PC-3 (cell line): ENCODE results near the gene ZYG11B. TPM values are rescaled to one million over a fixed set of nuclear protein-coding genes. Genes with fewer than 3 reads are reported as not detected.
"Not testable (repeated sequence)": the region's sequence is repeated elsewhere in the genome, so short reads cannot be mapped to it uniquely, and the experiment has no call there.

ENCODE experiments used
- ATAC-seq: fragments of 200-7000 bp; cut with Tn5 transposase; 2 replicates; pipeline ENCODE4 v1.9.1; 2020; ENCODE audit warnings: mild to moderate bottlenecking, moderate library complexity
- BruUV-seq: library from RNA; stranded (reverse); fragments of 400-500 nt; replicated peaks from 2 replicates; lab custom pipeline; 2021; lab: Mats Ljungman, UMichigan
- CTCF ChIA-PET: fragments of 300-600 bp; sonication (Branson Sonifier 250); formaldehyde crosslinking; loops from one replicate; lab custom pipeline; 2022; ENCODE audit warnings: antibody characterized with exemption; lab: Charles Lee
- POLR2A ChIA-PET: fragments of 300-600 bp; sonication (Branson Sonifier 250); formaldehyde crosslinking; loops from one replicate; lab custom pipeline; 2022; ENCODE audit warnings: antibody characterized with exemption; ENCODE audit not compliant: unreplicated experiment; lab: Charles Lee
- DNase-seq: peaks from one replicate; pipeline ENCODE4 v3.0.0-alpha.2; 2015
- H2AFZ ChIP-seq: fragments of 300-600 bp; sonication (generic); 2 replicates; pipeline ENCODE4 v1.6.0; 2016; ENCODE audit warnings: antibody characterized with exemption, low read length
- H3F3A ChIP-seq: fragments of 300-600 bp; sonication (generic); one replicate; pipeline ENCODE4 v1.6.0; 2017; ENCODE audit warnings: antibody characterized with exemption, low read length, control low read depth, mild to moderate bottlenecking; ENCODE audit not compliant: unreplicated experiment
- H3K27ac ChIP-seq: fragments of 300-600 bp; sonication (generic); 2 replicates; pipeline ENCODE4 v1.5.1; 2016; ENCODE audit warnings: mild to moderate bottlenecking, low read length
- H3K27me3 ChIP-seq: fragments of 300-600 bp; sonication (generic); 2 replicates; pipeline ENCODE4 v1.6.1; 2016; ENCODE audit warnings: low read length, mixed read lengths
- H3K36me3 ChIP-seq: fragments of 300-600 bp; sonication (generic); 2 replicates; pipeline ENCODE4 v1.6.1; 2016; ENCODE audit warnings: low read depth, mixed run types, low read length, mixed read lengths
- H3K4me1 ChIP-seq: fragments of 300-600 bp; sonication (generic); 2 replicates; pipeline ENCODE4 v1.5.1; 2016; ENCODE audit warnings: low read length; ENCODE audit not compliant: insufficient read depth
- H3K4me2 ChIP-seq: fragments of 300-600 bp; sonication (generic); 2 replicates; pipeline ENCODE4 v1.6.0; 2016; ENCODE audit warnings: low read length
- H3K4me3 ChIP-seq: fragments of 300-600 bp; sonication (generic); 2 replicates; pipeline ENCODE4 v1.5.1; 2016; ENCODE audit warnings: mild to moderate bottlenecking, low read length, mixed read lengths
- H3K79me2 ChIP-seq: fragments of 300-600 bp; sonication (generic); 2 replicates; pipeline ENCODE4 v1.6.1; 2017; ENCODE audit warnings: low read length, mixed read lengths
- H3K9ac ChIP-seq: fragments of 300-600 bp; sonication (generic); 2 replicates; pipeline ENCODE4 v1.6.0; 2016; ENCODE audit warnings: mild to moderate bottlenecking, low read length
- H3K9me2 ChIP-seq: fragments of 300-600 bp; sonication (generic); replicated peaks from 2 replicates; pipeline ENCODE4 v1.6.1; 2016; ENCODE audit warnings: mixed run types, low read length, mixed read lengths
- H3K9me3 ChIP-seq: fragments of 300-600 bp; sonication (generic); 2 replicates; pipeline ENCODE4 v1.6.1; 2016; ENCODE audit warnings: low read length, mixed read lengths
- H4K20me1 ChIP-seq: fragments of 300-600 bp; sonication (generic); 2 replicates; pipeline ENCODE4 v1.6.1; 2016; ENCODE audit warnings: low read length, mixed read lengths
- EZH2 ChIP-seq: fragments of 300-600 bp; sonication (generic); IDR thresholded peaks from one replicate; pipeline ENCODE4 v1.6.1; 2017; ENCODE audit warnings: antibody characterized with exemption, mild to moderate bottlenecking, low read length; ENCODE audit not compliant: unreplicated experiment
- EZH2phosphoT487 ChIP-seq: fragments of 300-600 bp; sonication (generic); IDR thresholded peaks from 2 replicates; pipeline ENCODE4 v1.6.1; 2018; ENCODE audit warnings: mild to moderate bottlenecking, antibody characterized with exemption, low read length, borderline replicate concordance
- intact Hi-C: fragments of 100-400 bp; cut with micrococcal nuclease; formaldehyde crosslinking; loops from 2 replicates; pipeline ENCODE4 v1.9.0; 2023
- total RNA-seq: library from RNA; depleted of rRNA; stranded (reverse); fragments of >200 nt; gene quantifications from 2 replicates; pipeline ENCODE4 v1.2.3, GENCODE V29; 2014
- TF ChIP-seq, protein P1 (sequence below): fragments of 300-600 bp; sonication (generic); conservative IDR thresholded peaks from 2 replicates; pipeline ENCODE4 v1.5.1; 2017; ENCODE audit warnings: antibody characterized with exemption, low read depth, mild to moderate bottlenecking, low read length

The ZYG11B gene
- total RNA-seq, 1 experiment from 2014 or later = 23.4 TPM

DNA sequence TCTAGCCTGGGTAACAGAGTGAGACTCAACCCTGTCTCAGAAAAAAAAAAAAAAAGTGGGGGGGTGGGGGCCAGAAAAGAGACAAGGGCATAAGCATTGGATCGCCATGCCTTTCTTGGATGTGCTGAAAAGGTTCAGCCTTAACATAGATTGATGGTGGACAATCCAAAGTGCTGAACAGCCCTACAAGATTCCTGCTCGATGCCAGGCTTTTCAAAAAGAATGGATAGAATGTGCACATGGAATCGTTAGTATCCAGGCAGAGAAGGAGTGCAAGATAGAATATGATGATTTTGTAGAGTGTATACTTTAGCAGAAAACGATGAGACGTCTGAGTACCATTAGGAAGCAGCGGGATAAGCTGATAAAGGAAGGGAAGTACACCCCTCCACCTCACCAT lies 17.2 kb upstream of the ZYG11B start:
- Histone ChIP-seq H3K36me3 (no peaks in the 10 kb centered on the region), H3K9me3 (no peaks in the 10 kb centered on the region), H3K9me2 (no peaks in the 10 kb centered on the region), H2AFZ (no peak overlapping the region), H4K20me1 (no peaks in the 10 kb centered on the region), H3K9ac (no peak overlapping the region), H3K79me2 (no peaks in the 10 kb centered on the region), H3K4me3 (no peak overlapping the region), H3K4me2 (no peak overlapping the region), H3K27ac (no peak overlapping the region), H3F3A (peaks cover 6% of the 10 kb centered on the region), H3K27me3 (no peaks in the 10 kb centered on the region), H3K4me1 (peaks cover 24% of the 10 kb centered on the region)
- BruUV-seq = no TSS peak
- ChIA-PET CTCF (no interaction called here), POLR2A (no interaction called here)
- DNase-seq (no peak), ATAC-seq (no peak)
- TF ChIP-seq EZH2phosphoT487 (no peak), EZH2 (no peak)
- intact Hi-C loops = no loop called here

DNA sequence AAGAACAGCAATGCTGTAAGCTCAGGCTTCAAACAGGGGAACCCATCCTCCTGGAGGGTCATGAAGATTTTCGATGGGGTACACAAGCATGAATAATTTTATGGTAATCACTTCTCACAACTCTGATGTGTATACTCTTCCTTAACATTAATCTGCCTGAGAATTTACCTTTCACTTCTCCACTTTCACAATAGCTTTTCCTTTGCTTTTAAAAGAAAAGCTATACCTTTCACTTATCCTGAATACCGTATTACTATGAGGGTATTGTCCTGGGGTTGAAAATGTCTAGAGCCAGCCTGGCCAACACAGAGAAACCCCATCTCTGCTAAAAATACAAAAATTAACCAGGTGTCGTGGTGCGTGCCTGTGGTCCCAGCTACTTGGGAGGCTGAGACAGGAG lies 12.7 kb upstream of the ZYG11B start:
- Histone ChIP-seq H3K4me2 (no peak overlapping the region), H3K4me1 (peaks cover 6% of the 10 kb centered on the region; the same call in 1 of the 2 replicates), H4K20me1 (no peaks in the 10 kb centered on the region), H3K79me2 (no peaks in the 10 kb centered on the region), H3K4me3 (no peak overlapping the region), H3K27ac (no peak overlapping the region), H3K27me3 (no peaks in the 10 kb centered on the region), H3K9me3 (no peaks in the 10 kb centered on the region), H3F3A (no peaks in the 10 kb centered on the region), H2AFZ (no peak overlapping the region), H3K9me2 (no peaks in the 10 kb centered on the region), H3K36me3 (no peaks in the 10 kb centered on the region), H3K9ac (no peak overlapping the region)
- no peak for ATAC-seq
- no peak for TF ChIP-seq EZH2phosphoT487
- TF ChIP-seq, protein P1, sequence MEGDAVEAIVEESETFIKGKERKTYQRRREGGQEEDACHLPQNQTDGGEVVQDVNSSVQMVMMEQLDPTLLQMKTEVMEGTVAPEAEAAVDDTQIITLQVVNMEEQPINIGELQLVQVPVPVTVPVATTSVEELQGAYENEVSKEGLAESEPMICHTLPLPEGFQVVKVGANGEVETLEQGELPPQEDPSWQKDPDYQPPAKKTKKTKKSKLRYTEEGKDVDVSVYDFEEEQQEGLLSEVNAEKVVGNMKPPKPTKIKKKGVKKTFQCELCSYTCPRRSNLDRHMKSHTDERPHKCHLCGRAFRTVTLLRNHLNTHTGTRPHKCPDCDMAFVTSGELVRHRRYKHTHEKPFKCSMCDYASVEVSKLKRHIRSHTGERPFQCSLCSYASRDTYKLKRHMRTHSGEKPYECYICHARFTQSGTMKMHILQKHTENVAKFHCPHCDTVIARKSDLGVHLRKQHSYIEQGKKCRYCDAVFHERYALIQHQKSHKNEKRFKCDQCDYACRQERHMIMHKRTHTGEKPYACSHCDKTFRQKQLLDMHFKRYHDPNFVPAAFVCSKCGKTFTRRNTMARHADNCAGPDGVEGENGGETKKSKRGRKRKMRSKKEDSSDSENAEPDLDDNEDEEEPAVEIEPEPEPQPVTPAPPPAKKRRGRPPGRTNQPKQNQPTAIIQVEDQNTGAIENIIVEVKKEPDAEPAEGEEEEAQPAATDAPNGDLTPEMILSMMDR = no peak
- intact Hi-C loops = no loop called here
- no peak for DNase-seq
- CTCF ChIA-PET = no interaction called here
- POLR2A ChIA-PET = no interaction called here
- BruUV-seq = no TSS peak

DNA sequence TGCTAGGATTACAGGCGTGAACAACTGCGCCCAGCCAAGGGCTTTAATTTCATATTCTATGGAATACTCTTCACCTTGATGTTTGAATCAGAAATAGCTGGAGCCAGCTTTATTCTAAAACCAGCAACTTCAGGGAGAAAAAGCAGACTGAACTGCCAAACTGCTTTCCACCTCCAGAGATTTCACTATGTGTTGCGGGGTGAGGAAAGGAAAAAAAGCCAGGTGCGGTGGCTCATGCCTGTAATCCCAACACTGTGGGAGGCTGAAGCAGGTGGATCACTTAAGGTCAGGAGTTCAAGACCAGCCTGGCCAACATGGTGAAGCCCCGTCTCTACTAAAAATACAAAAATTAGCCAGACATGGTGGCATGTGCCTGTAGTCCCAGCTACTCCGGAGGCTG lies 11.0 kb upstream of the ZYG11B start:
- intact Hi-C loops, H3K9me2 ChIP-seq, H3K4me3 ChIP-seq, DNase-seq, H3K4me1 ChIP-seq, H4K20me1 ChIP-seq, POLR2A ChIA-PET, H3K9ac ChIP-seq, H3K79me2 ChIP-seq, H3K27ac ChIP-seq, H3K9me3 ChIP-seq, CTCF ChIA-PET, H3K4me2 ChIP-seq, H3K27me3 ChIP-seq, H3K36me3 ChIP-seq, H2AFZ ChIP-seq, H3F3A ChIP-seq, ATAC-seq, BruUV-seq: not testable (repeated sequence)

DNA sequence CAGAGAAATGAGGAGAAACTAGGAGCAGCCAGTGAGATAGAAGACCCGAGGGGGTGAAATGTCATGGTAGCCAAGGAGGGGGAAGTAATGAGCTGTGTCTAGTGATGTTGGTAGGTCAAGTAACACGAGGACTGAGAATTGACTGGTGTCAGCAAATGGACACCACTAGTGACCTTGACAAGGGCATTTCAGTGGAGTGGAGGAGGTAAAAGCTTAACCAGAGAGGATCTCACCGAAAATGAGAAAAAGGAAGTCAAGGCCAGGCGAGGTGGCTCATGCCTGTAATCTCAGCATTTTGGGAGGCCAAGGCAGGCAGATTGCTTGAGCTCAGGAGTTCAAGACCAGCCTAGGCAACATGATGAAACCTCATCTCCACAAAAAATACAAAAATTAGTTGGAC lies 3.0 kb upstream of the ZYG11B start:
- no peak overlapping the region for H3K4me3 ChIP-seq
- H3K9me3 ChIP-seq = no peaks in the 10 kb centered on the region
- TF ChIP-seq EZH2phosphoT487 (no peak), EZH2 (no peak)
- TF ChIP-seq, protein P1 = no peak
- no peak overlapping the region for H3K4me2 ChIP-seq
- no TSS peak for BruUV-seq
- H2AFZ ChIP-seq = no peak overlapping the region
- ATAC-seq (no peak), DNase-seq (no peak)
- no peak overlapping the region for H3K27ac ChIP-seq
- peaks cover 15% of the 10 kb centered on the region for H3K4me1 ChIP-seq
- H3K36me3 ChIP-seq = no peaks in the 10 kb centered on the region
- H3K9me2 ChIP-seq = no peaks in the 10 kb centered on the region
- H3K79me2 ChIP-seq = peaks cover 19% of the 10 kb centered on the region
- POLR2A ChIA-PET = no interaction called here
- no peaks in the 10 kb centered on the region for H4K20me1 ChIP-seq
- no peak overlapping the region for H3K9ac ChIP-seq
- intact Hi-C loops = no loop called here
- CTCF ChIA-PET = no interaction called here
- no peaks in the 10 kb centered on the region for H3K27me3 ChIP-seq
- H3F3A ChIP-seq = no peaks in the 10 kb centered on the region
